ENCODE data around the gene PRPS1L1. TPM values are rescaled to one million over a fixed set of nuclear protein-coding genes. Genes with fewer than 3 reads are reported as not detected.

PRPS1L1 gene
- total RNA-seq, 1 experiment from 2014 or later, result not detected

DNA sequence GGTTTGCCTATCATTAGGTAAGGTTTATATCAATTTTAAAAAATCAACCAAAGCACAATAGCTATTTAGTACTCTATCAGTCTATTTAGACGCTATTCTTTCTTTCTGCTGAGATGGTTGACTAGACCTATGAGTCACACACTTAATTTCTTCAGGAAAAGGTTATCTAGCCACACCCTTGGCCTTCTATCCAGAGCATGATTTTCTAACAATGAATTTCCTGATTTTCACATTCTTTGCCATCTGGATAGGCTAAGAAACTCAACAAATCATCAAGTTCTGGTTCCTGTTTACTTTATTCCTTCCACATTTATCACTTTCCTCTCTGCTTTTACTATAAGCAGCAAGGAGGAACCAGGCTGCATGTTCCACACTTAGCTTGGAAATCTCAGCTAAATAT, 8.1 kb downstream of the PRPS1L1 start:
- no peak overlapping the region for H2BK20ac ChIP-seq (ENCODE audit: low read depth, low read length, poor library complexity, severe bottlenecking)
- H2AK5ac ChIP-seq (ENCODE audit: insufficient read length, low read length), result no peak overlapping the region
- H3K4me1 Mint-ChIP-seq, result peaks cover 3 to 4% of the 10 kb centered on the region in 2 experiments; a peak in 3 of 4 replicates
- H3K23ac ChIP-seq (ENCODE audit: insufficient read length, low read depth, low read length), result no peak overlapping the region
- TF ChIP-seq, protein P1, sequence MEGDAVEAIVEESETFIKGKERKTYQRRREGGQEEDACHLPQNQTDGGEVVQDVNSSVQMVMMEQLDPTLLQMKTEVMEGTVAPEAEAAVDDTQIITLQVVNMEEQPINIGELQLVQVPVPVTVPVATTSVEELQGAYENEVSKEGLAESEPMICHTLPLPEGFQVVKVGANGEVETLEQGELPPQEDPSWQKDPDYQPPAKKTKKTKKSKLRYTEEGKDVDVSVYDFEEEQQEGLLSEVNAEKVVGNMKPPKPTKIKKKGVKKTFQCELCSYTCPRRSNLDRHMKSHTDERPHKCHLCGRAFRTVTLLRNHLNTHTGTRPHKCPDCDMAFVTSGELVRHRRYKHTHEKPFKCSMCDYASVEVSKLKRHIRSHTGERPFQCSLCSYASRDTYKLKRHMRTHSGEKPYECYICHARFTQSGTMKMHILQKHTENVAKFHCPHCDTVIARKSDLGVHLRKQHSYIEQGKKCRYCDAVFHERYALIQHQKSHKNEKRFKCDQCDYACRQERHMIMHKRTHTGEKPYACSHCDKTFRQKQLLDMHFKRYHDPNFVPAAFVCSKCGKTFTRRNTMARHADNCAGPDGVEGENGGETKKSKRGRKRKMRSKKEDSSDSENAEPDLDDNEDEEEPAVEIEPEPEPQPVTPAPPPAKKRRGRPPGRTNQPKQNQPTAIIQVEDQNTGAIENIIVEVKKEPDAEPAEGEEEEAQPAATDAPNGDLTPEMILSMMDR (conservative IDR thresholded peaks at IDR 0.05), result no peak
- H3K9me3 Mint-ChIP-seq, result no peaks in the 10 kb centered on the region
- no peak overlapping the region for H3K4me3 Mint-ChIP-seq
- no peak overlapping the region for H4K8ac ChIP-seq (replicated peaks; ENCODE audit: insufficient read length, low read depth, low read length)
- H2AFZ ChIP-seq (ENCODE audit: low read length), result no peak overlapping the region
- H3K4me2 ChIP-seq (ENCODE audit: insufficient read depth, insufficient read length, low read length), result no peak overlapping the region
- H3K27me3 ChIP-seq (ENCODE audit: insufficient read depth, low read length), result no peaks in the 10 kb centered on the region
- H4K91ac ChIP-seq (ENCODE audit: insufficient read length, low read depth, low read length), result no peak overlapping the region
- no peak for DNase-seq
- H3T11ph ChIP-seq (ENCODE audit: low read length), result no peak overlapping the region
- no peaks in the 10 kb centered on the region for H3K23me2 ChIP-seq (ENCODE audit: insufficient read length, low read depth, low read length, poor library complexity, severe bottlenecking)
- no peak overlapping the region for H3K4ac ChIP-seq (ENCODE audit: low read depth, low read length)
- H3K56ac ChIP-seq (ENCODE audit: insufficient read length, low read depth, low read length), result no peak overlapping the region
- H3K36me3 Mint-ChIP-seq (ENCODE audit: insufficient read depth in 1 of 3, low read depth in 3 of 3), result no peaks in the 10 kb centered on the region
- H2BK5ac ChIP-seq (ENCODE audit: insufficient read length, low read length), result no peak overlapping the region
- no peaks in the 10 kb centered on the region for H3K79me1 ChIP-seq (ENCODE audit: insufficient read depth, low read depth, low read length, poor library complexity, severe bottlenecking)
- H3K14ac ChIP-seq (ENCODE audit: insufficient read depth, low read length), result no peak overlapping the region
- no peak overlapping the region; a peak in 1 of 7 replicates for H3K27ac Mint-ChIP-seq
- no peaks in the 10 kb centered on the region for H3K79me2 ChIP-seq (ENCODE audit: insufficient read depth, low read length)
- H3K27me3 Mint-ChIP-seq (ENCODE audit: low read depth), result no peaks in the 10 kb centered on the region
- no peak overlapping the region for H3K9ac ChIP-seq (ENCODE audit: extremely low read depth, insufficient read length, low read length)
- H3K27ac ChIP-seq (ENCODE audit: insufficient read length, low read depth, low read length), result no peak overlapping the region
- H3K4me1 ChIP-seq (ENCODE audit: insufficient read depth, low read length), result peaks cover 4% of the 10 kb centered on the region; the same call in 1 of the 2 replicates
- no peak overlapping the region for H4K5ac ChIP-seq (ENCODE audit: insufficient read length, low read depth, low read length)
- no CpG with 5 or more reads among the region's 1 CpG for WGBS (ENCODE audit: extremely low coverage, insufficient read length, low lambda C conversion rate)
- no peaks in the 10 kb centered on the region for H3K9me3 ChIP-seq (ENCODE audit: control insufficient read depth, low read depth, low read length)
- no peaks in the 10 kb centered on the region for H4K20me1 ChIP-seq (ENCODE audit: control insufficient read depth, insufficient read depth, insufficient read length)
- peak overlapping the region; percentile 9 for H2BK120ac ChIP-seq (ENCODE audit: low read depth, low read length, poor library complexity, severe bottlenecking)
- H3K18ac ChIP-seq (ENCODE audit: insufficient read length, low read depth, low read length), result no peak overlapping the region
- no peak overlapping the region for H2BK15ac ChIP-seq (ENCODE audit: low read depth, low read length)
- H2BK12ac ChIP-seq (ENCODE audit: insufficient read length, low read depth, low read length), result no peak overlapping the region
